Measurements from ENCODE around the gene GFER. TPM values are rescaled to one million over a fixed set of nuclear protein-coding genes. Genes with fewer than 3 reads are reported as not detected.

GFER gene
- total RNA-seq, 1 donor from 2014 or later = 16.5 TPM

- no peak for DNase-seq (ENCODE audit: low spot score)
Observed at GRCh38 chr16:1974157-1975070, 9.6 kb upstream of the GFER start.

- DNase-seq (ENCODE audit: low spot score) = no peak
Observed at GRCh38 chr16:1975432-1976215, 8.4 kb upstream of the GFER start.

- DNase-seq (ENCODE audit: low spot score) = no peak
Observed at GRCh38 chr16:1976216-1976520, 7.8 kb upstream of the GFER start.

- DNase-seq (ENCODE audit: low spot score) = no peak
Observed at GRCh38 chr16:1976951-1977874, 6.8 kb upstream of the GFER start.

GRCh38 chr16:1977875-1978268, 6.1 kb upstream of the GFER start:
- no peak for DNase-seq (ENCODE audit: low spot score)

- no peak for DNase-seq (ENCODE audit: low spot score)
Observed at GRCh38 chr16:1978476-1979120, 5.4 kb upstream of the GFER start.

GRCh38 chr16:1979271-1980029, 4.5 kb upstream of the GFER start:
- peak; percentile 80 for DNase-seq (ENCODE audit: low spot score)

- no peak for DNase-seq (ENCODE audit: low spot score)
Observed at GRCh38 chr16:1980030-1980769, 3.8 kb upstream of the GFER start.

GRCh38 chr16:1980770-1981087, 3.3 kb upstream of the GFER start:
- DNase-seq (ENCODE audit: low spot score) = no peak

GRCh38 chr16:1981398-1981836, 2.6 kb upstream of the GFER start, which contains the start of gene NOXO1:
Gene NOXO1, minus strand, starts transcription at chr16:1981469. Its CDS starts 290 bp downstream, at chr16:1981179.
- DNase-seq (ENCODE audit: low spot score) = no peak

- no peak for DNase-seq (ENCODE audit: low spot score)
Observed at GRCh38 chr16:1982013-1982433, 2.0 kb upstream of the GFER start.

GRCh38 chr16:1982991-1983543, 926 bp upstream of the GFER start:
- no peak for DNase-seq (ENCODE audit: low spot score)

- no peak for DNase-seq (ENCODE audit: low spot score)
Observed at GRCh38 chr16:1984347-1985225, 593 bp downstream of the GFER start.

- DNase-seq (ENCODE audit: low spot score) = no peak
Observed at GRCh38 chr16:1985466-1986150, 1.6 kb downstream of the GFER start.

GRCh38 chr16:1987198-1987597, 3.2 kb downstream of the GFER start:
- DNase-seq (ENCODE audit: low spot score) = no peak

GRCh38 chr16:1989209-1990100, 5.5 kb downstream of the GFER start, which contains the start of gene SYNGR3:
Gene SYNGR3, plus strand, starts transcription at chr16:1989970. Its CDS starts 133 bp downstream, at chr16:1990103.
- no peak for DNase-seq (ENCODE audit: low spot score)

- no peak for DNase-seq (ENCODE audit: low spot score)
Observed at GRCh38 chr16:1990101-1990350, 6.0 kb downstream of the GFER start.
